AG09319 (cell line): ENCODE data around the gene KCNC1.

ENCODE experiments used
- DNase-seq: peaks from one replicate; pipeline ENCODE4 v3.0.0-alpha.2; 2010; ENCODE audit warnings: low read depth; ENCODE audit errors: extremely low read depth
- CTCF ChIP-seq: IDR thresholded peaks from 2 replicates; pipeline ENCODE4 v1.5.1; 2011; ENCODE audit warnings: low read depth, mild to moderate bottlenecking, inconsistent platforms, low read length, moderate library complexity

KCNC1 gene

GRCh38 chr11:17776212-17776875, 41.8 kb downstream of the KCNC1 start:
- no peak for DNase-seq
- no peak for TF ChIP-seq CTCF

- no peak for DNase-seq
- TF ChIP-seq CTCF = no peak
These were observed 42.6 kb downstream of the KCNC1 start for GRCh38 chr11:17777086-17777737.

- no peak for TF ChIP-seq CTCF
- no peak for DNase-seq
These were observed 43.1 kb downstream of the KCNC1 start for GRCh38 chr11:17777738-17778091.

- no peak for TF ChIP-seq CTCF
These were observed 43.8 kb downstream of the KCNC1 start for GRCh38 chr11:17778352-17778751.

GRCh38 chr11:17778956-17779860, 44.6 kb downstream of the KCNC1 start:
- no peak for TF ChIP-seq CTCF
- no peak for DNase-seq

More at GRCh38 chr11:17778352-17778751, 43.8 kb downstream of the KCNC1 start:
- no peak for DNase-seq

- no peak for TF ChIP-seq CTCF
- DNase-seq = no peak
These were observed 45.4 kb downstream of the KCNC1 start for GRCh38 chr11:17779861-17780594.
